ENCODE results near the gene C12orf57.

Gene C12orf57

GRCh38 chr12:6954316-6955107 is 10.7 kb downstream of the C12orf57 start:
- DNase-seq = no peak

GRCh38 chr12:6955108-6956020 is 11.5 kb downstream of the C12orf57 start:
- DNase-seq = no peak

GRCh38 chr12:6956021-6956727 is 12.4 kb downstream of the C12orf57 start:
- no peak for DNase-seq

GRCh38 chr12:6957151-6957701 is 13.4 kb downstream of the C12orf57 start:
- DNase-seq = peak; percentile 48

- no peak for DNase-seq
These were observed 14.2 kb downstream of the C12orf57 start for GRCh38 chr12:6957741-6958608.

- no peak for DNase-seq
These were observed 14.8 kb downstream of the C12orf57 start for GRCh38 chr12:6958609-6959057.

- peak; percentile 89 for DNase-seq
These were observed 15.4 kb downstream of the C12orf57 start for GRCh38 chr12:6959058-6959804.

- DNase-seq = no peak
These were observed 16.2 kb downstream of the C12orf57 start for GRCh38 chr12:6959805-6960592.

- DNase-seq = peak; percentile 78
These were observed 16.9 kb downstream of the C12orf57 start for GRCh38 chr12:6960593-6961277.

GRCh38 chr12:6961278-6961694 is 17.5 kb downstream of the C12orf57 start:
- DNase-seq = peak; percentile 93

GRCh38 chr12:6961695-6962284 is 18.0 kb downstream of the C12orf57 start:
- DNase-seq = peak; percentile 81

- no peak for DNase-seq
These were observed 18.6 kb downstream of the C12orf57 start for GRCh38 chr12:6962285-6963015.

- no peak for DNase-seq
These were observed 19.4 kb downstream of the C12orf57 start for GRCh38 chr12:6963016-6963731.

GRCh38 chr12:6963791-6964413 is 20.1 kb downstream of the C12orf57 start:
- no peak for DNase-seq

GRCh38 chr12:6964605-6965025 is 20.8 kb downstream of the C12orf57 start:
- no peak for DNase-seq

GRCh38 chr12:6965026-6965661 is 21.3 kb downstream of the C12orf57 start:
- peak; percentile 94 for DNase-seq

GRCh38 chr12:6965714-6966113 is 21.9 kb downstream of the C12orf57 start:
- no peak for DNase-seq

Data from activated CD4-positive, alpha-beta T cell treated with anti-CD3 and anti-CD28 coated beads, Interleukin-2, Interleukin-6, amounts not matched to agents 100 ng/mL and 50 ng/mL, durations not matched to agents 16 hours and 8 hours (primary cell).